PC-9 (cell line): ENCODE results near the gene TMEM185B. TPM values are rescaled to one million over a fixed set of nuclear protein-coding genes. Genes with fewer than 3 reads are reported as not detected.
"Not testable (repeated sequence)": the region's sequence is repeated elsewhere in the genome, so short reads cannot be mapped to it uniquely, and the experiment has no call there.

Source experiments
- BruUV-seq: library from RNA; stranded (reverse); fragments of 400-500 nt; replicated peaks from 2 replicates; lab custom pipeline; 2021; lab: Mats Ljungman, UMichigan
- CTCF ChIA-PET: fragments of 300-600 bp; sonication (Branson Sonifier 250); formaldehyde crosslinking; loops from one replicate; lab custom pipeline; 2022; ENCODE audit warnings: antibody characterized with exemption; lab: Charles Lee
- POLR2A ChIA-PET: fragments of 300-600 bp; sonication (Branson Sonifier 250); formaldehyde crosslinking; loops from one replicate; lab custom pipeline; 2022; ENCODE audit warnings: antibody characterized with exemption; ENCODE audit not compliant: unreplicated experiment; lab: Charles Lee
- DNase-seq, 2 experiments: peaks; one replicate each; pipeline versions ENCODE4 v3.0.0 to v3.0.0-alpha.2; 2015 to 2022; ENCODE audit warnings: mixed read lengths in 1 of 2
- H2AFZ ChIP-seq: fragments of 200-600 bp; sonication (generic); 2 replicates; pipeline ENCODE4 v1.8.1; 2017; ENCODE audit warnings: antibody characterized with exemption
- H3F3A ChIP-seq: fragments of 200-600 bp; sonication (generic); 2 replicates; pipeline ENCODE4 v1.8.1; 2017; ENCODE audit warnings: antibody characterized with exemption, mild to moderate bottlenecking, low read depth; ENCODE audit not compliant: insufficient read depth
- H3K27ac ChIP-seq: fragments of 200-600 bp; sonication (generic); 2 replicates; pipeline ENCODE4 v1.6.1; 2016; ENCODE audit warnings: mixed run types
- H3K27me3 ChIP-seq: fragments of 200-600 bp; sonication (generic); 2 replicates; pipeline ENCODE4 v1.6.1; 2016; ENCODE audit warnings: low read depth, mixed run types; ENCODE audit not compliant: insufficient read depth
- H3K36me3 ChIP-seq: fragments of 200-600 bp; sonication (generic); 2 replicates; pipeline ENCODE4 v1.6.1; 2016; ENCODE audit warnings: low read depth, mixed run types
- H3K4me1 ChIP-seq: fragments of 200-600 bp; sonication (generic); replicated peaks from 2 replicates; pipeline ENCODE4 v1.6.1; 2016; ENCODE audit warnings: mixed run types; ENCODE audit not compliant: insufficient read depth
- H3K4me2 ChIP-seq: fragments of 200-600 bp; sonication (generic); 2 replicates; pipeline ENCODE4 v1.6.1; 2017; ENCODE audit warnings: mixed run types
- H3K4me3 ChIP-seq: fragments of 200-600 bp; sonication (generic); 2 replicates; pipeline ENCODE4 v1.6.1; 2016; ENCODE audit warnings: mixed run types
- H3K79me2 ChIP-seq: fragments of 200-600 bp; sonication (generic); 2 replicates; pipeline ENCODE4 v1.6.1; 2017; ENCODE audit warnings: low read depth, mixed run types
- H3K9me2 ChIP-seq: fragments of 200-600 bp; sonication (generic); 2 replicates; pipeline ENCODE4 v1.8.1; 2017; ENCODE audit warnings: mild to moderate bottlenecking; ENCODE audit not compliant: insufficient read depth
- H3K9me3 ChIP-seq: fragments of 200-600 bp; sonication (generic); 2 replicates; pipeline ENCODE4 v1.8.1; 2016; ENCODE audit warnings: low read depth; ENCODE audit not compliant: insufficient read depth
- H4K20me1 ChIP-seq: fragments of 200-600 bp; sonication (generic); 2 replicates; pipeline ENCODE4 v1.8.1; 2017; ENCODE audit not compliant: insufficient read depth
- EZH2 ChIP-seq: fragments of 200-600 bp; sonication (generic); IDR thresholded peaks from 2 replicates; pipeline ENCODE4 v1.8.0; 2017; ENCODE audit warnings: antibody characterized with exemption, low read depth
- intact Hi-C: fragments of 100-400 bp; cut with micrococcal nuclease; formaldehyde crosslinking; loops from one replicate; pipeline ENCODE4 v1.10.0; 2022; ENCODE audit not compliant: unreplicated experiment
- total RNA-seq: library from RNA; stranded (reverse); gene quantifications from 2 replicates; pipeline ENCODE4 v1.2.3, GENCODE V29; 2021
- TF ChIP-seq, protein P1 (sequence below): fragments of 200-600 bp; sonication (generic); conservative IDR thresholded peaks from 2 replicates; pipeline ENCODE4 v1.6.1; 2017; ENCODE audit warnings: mixed run types, antibody characterized with exemption, mild to moderate bottlenecking, moderate library complexity

Gene TMEM185B
- total RNA-seq, 1 experiment from 2014 or later = 30.3 TPM

DNA sequence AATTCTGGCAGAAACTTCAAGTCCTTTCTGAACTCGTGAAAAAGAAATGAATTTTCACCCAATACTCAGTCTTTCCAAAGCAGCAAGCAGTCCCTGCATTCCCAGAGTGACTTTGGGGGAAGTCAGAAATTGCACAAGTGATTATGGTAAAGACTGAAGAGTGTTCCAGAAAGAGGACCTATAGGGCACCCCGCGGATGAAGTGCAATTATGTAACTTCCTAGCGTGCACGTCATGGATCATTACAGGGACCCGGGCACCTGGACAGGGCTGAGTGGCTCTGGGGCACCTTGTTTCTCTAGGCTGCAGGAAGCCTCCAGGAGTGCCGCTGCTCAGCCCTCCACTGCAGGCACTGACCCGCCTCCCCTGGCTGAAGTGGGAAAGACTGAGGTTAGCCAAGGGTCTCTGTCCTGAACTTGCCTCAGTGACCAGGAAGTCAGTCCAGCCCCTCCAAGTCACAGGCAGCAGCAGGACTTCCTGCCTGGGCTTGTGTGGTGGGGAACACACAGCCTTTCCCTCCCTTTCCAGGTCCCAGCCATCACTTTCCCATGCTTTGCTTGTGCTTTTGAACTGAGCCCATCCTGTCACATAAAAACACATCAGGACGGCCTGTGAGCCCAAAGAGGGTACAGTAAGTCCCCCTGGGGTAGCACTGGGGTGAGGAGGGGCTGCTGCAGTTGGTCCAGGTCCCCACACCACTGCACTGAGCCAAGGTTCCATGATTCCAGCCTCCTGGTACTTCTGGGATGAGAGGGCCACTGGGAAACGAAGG is 19.8 kb downstream of the TMEM185B start:
- H3K4me1 ChIP-seq = no peaks in the 10 kb centered on the region
- no peak overlapping the region for H3K27ac ChIP-seq
- H3K36me3 ChIP-seq = no peaks in the 10 kb centered on the region
- H3K9me2 ChIP-seq = no peaks in the 10 kb centered on the region
- no peak overlapping the region for H2AFZ ChIP-seq
- intact Hi-C loops = no loop called here
- ChIA-PET POLR2A (interaction anchor here (0.6 kb wide), 1 partner anchor 728 kb away, joined by 5 read pairs; no protein-coding TSS in a partner anchor), CTCF (no interaction called here)
- H3K27me3 ChIP-seq = no peaks in the 10 kb centered on the region
- no peak overlapping the region for H3K4me2 ChIP-seq
- TF ChIP-seq, protein P1, sequence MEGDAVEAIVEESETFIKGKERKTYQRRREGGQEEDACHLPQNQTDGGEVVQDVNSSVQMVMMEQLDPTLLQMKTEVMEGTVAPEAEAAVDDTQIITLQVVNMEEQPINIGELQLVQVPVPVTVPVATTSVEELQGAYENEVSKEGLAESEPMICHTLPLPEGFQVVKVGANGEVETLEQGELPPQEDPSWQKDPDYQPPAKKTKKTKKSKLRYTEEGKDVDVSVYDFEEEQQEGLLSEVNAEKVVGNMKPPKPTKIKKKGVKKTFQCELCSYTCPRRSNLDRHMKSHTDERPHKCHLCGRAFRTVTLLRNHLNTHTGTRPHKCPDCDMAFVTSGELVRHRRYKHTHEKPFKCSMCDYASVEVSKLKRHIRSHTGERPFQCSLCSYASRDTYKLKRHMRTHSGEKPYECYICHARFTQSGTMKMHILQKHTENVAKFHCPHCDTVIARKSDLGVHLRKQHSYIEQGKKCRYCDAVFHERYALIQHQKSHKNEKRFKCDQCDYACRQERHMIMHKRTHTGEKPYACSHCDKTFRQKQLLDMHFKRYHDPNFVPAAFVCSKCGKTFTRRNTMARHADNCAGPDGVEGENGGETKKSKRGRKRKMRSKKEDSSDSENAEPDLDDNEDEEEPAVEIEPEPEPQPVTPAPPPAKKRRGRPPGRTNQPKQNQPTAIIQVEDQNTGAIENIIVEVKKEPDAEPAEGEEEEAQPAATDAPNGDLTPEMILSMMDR = no peak
- no peak for TF ChIP-seq EZH2
- DNase-seq = no peak
- H3F3A ChIP-seq = no peaks in the 10 kb centered on the region
- BruUV-seq = no TSS peak
- H4K20me1 ChIP-seq = no peaks in the 10 kb centered on the region
- no peaks in the 10 kb centered on the region for H3K79me2 ChIP-seq
- no peaks in the 10 kb centered on the region; the same call in 1 of the 2 replicates for H3K9me3 ChIP-seq
- no peak overlapping the region for H3K4me3 ChIP-seq

DNA sequence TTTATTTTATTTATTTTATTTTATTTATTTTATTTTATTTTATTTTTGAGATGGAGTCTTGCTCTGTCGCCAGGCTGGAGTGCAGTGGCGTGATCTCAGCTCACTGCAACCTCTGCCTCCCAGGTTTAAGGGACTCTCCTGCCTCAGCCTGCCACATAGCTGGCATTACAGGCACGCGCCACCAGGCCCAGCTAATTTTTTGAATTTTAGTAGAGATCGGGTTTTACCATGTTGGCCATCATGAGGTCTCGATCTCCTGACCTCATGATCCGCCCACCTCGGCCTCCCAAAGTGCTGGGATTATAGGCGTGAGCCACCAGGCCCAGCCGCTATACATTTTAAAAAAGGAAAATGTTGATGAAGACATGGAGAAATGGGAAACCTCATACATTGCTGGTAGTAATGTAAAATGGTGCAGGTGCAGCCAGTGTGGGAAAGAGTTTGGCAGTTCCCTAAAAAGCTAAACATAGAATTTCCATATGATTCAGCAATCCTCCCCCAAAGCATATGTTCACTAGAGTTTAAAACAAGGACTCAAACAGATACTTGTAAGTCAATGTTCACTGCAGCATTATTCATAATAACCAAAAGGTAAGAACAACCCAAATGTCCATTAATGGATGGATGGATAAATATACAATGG is 23.3 kb downstream of the TMEM185B start:
- H3K9me2 ChIP-seq, H3K27ac ChIP-seq, H3K79me2 ChIP-seq, H3F3A ChIP-seq, H3K9me3 ChIP-seq, H3K4me2 ChIP-seq, H3K4me1 ChIP-seq, H2AFZ ChIP-seq, DNase-seq, H3K36me3 ChIP-seq, H3K27me3 ChIP-seq, BruUV-seq, POLR2A ChIA-PET, intact Hi-C loops, H3K4me3 ChIP-seq, H4K20me1 ChIP-seq: not testable (repeated sequence)
- CTCF ChIA-PET = interaction anchor here (0.6 kb wide), 1 partner anchor 555 kb away, joined by 4 read pairs; no protein-coding TSS in a partner anchor

DNA sequence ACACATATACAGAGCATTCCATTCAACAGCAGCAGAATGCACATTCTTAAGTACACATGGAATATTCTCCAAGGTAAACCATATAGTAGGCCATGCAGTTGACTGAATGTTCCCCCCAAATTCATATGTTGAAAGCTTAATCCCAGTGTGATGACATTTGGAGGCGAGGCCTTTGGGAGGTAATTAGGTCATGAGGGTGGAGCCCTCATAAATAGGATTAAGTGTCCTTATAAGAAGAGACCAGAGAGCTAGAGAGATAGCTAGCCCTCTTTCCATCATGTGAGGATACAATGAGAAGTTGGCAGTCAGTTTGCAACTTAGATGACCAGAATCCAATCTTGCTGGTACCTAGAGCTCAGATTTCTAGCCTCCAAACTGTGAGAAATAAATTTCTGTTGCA is 27.6 kb downstream of the TMEM185B start:
- no peak for DNase-seq
- TF ChIP-seq EZH2 = no peak
- TF ChIP-seq, protein P1 = no peak
- POLR2A ChIA-PET = no interaction called here
- no TSS peak for BruUV-seq
- Histone ChIP-seq H3K4me1 (no peaks in the 10 kb centered on the region), H3F3A (no peaks in the 10 kb centered on the region), H3K4me3 (no peak overlapping the region), H3K9me3 (peaks cover 13% of the 10 kb centered on the region; the same call in 1 of the 2 replicates), H3K79me2 (no peaks in the 10 kb centered on the region), H3K9me2 (no peaks in the 10 kb centered on the region), H2AFZ (no peak overlapping the region), H4K20me1 (no peaks in the 10 kb centered on the region), H3K27me3 (no peaks in the 10 kb centered on the region), H3K36me3 (no peaks in the 10 kb centered on the region), H3K27ac (no peak overlapping the region), H3K4me2 (no peak overlapping the region)
- CTCF ChIA-PET = interaction anchor here (0.7 kb wide), 1 partner anchor 86 kb away, joined by 6 read pairs; no protein-coding TSS in a partner anchor
- intact Hi-C loops = no loop called here
